PC-9 (cell line): ENCODE measurements around the gene TMEM263.

Experiments used
- CTCF ChIP-seq: fragments of 200-600 bp; sonication (generic); conservative IDR thresholded peaks from 2 replicates; pipeline ENCODE4 v1.6.1; 2017; ENCODE audit warnings: mixed run types, antibody characterized with exemption, mild to moderate bottlenecking, moderate library complexity
- EZH2 ChIP-seq: fragments of 200-600 bp; sonication (generic); IDR thresholded peaks from 2 replicates; pipeline ENCODE4 v1.8.0; 2017; ENCODE audit warnings: antibody characterized with exemption, low read depth

GRCh38 chr12:106960443-106960842, 4.7 kb downstream of the TMEM263 start:
- TF ChIP-seq CTCF (no peak), EZH2 (no peak)
